SK-N-SH (cell line): Measurements from ENCODE around the gene TMEM184B.

Experiments used
- CTCF ChIP-seq: fragments of 200-600 bp; sonication (generic); IDR thresholded peaks from 2 replicates; pipeline ENCODE4 v1.6.1; 2017; ENCODE audit warnings: antibody characterized with exemption, mild to moderate bottlenecking, moderate library complexity
- FOXJ3 ChIP-seq: sonication (generic); formaldehyde crosslinking; IDR thresholded peaks from 2 replicates; pipeline ENCODE4 v1.5.1; 2020; ENCODE audit warnings: mild to moderate bottlenecking, missing genetic modification reagents
- GATA2 ChIP-seq: sonication (generic); formaldehyde crosslinking; IDR thresholded peaks from 2 replicates; pipeline ENCODE4 v1.5.0; 2020; ENCODE audit warnings: mild to moderate bottlenecking, missing genetic modification reagents
- MAX ChIP-seq: IDR thresholded peaks from 2 replicates; pipeline ENCODE4 v1.4.0; 2012; ENCODE audit warnings: low read depth
- MXI1 ChIP-seq: IDR thresholded peaks from 2 replicates; pipeline ENCODE4 v1.6.1; 2012; ENCODE audit warnings: mild to moderate bottlenecking, low read depth, low read length, improper control_type of control experiment
- NFIC ChIP-seq: IDR thresholded peaks from 2 replicates; pipeline ENCODE4 v1.4.0; 2012; ENCODE audit warnings: borderline replicate concordance
- PBX3 ChIP-seq: IDR thresholded peaks from 2 replicates; pipeline ENCODE4; 2012
- POLR2AphosphoS5 ChIP-seq: IDR thresholded peaks from 2 replicates; pipeline ENCODE4 v1.6.1; 2012; ENCODE audit warnings: low read depth, low read length
- RAD21 ChIP-seq: IDR thresholded peaks from 2 replicates; pipeline ENCODE4 v1.6.1; 2012; ENCODE audit warnings: mild to moderate bottlenecking, low read length
- TAF1 ChIP-seq: IDR thresholded peaks from 2 replicates; pipeline ENCODE4 v1.6.1; 2012; ENCODE audit warnings: low read depth, mild to moderate bottlenecking, low read length, moderate library complexity, borderline replicate concordance
- TCF12 ChIP-seq: IDR thresholded peaks from 2 replicates; pipeline ENCODE4 v1.4.0; 2012
- YY1 ChIP-seq: IDR thresholded peaks from 2 replicates; pipeline ENCODE4 v1.4.0; 2012; ENCODE audit warnings: low read depth, mild to moderate bottlenecking
- TF ChIP-seq, protein P1 (sequence below): IDR thresholded peaks from 2 replicates; pipeline ENCODE4 v1.4.0; 2012; ENCODE audit warnings: low read depth, borderline replicate concordance
- TF ChIP-seq, protein P2 (sequence below): fragments of 150-350 bp; IDR thresholded peaks from 2 replicates; pipeline ENCODE4 v1.6.1; 2017; ENCODE audit warnings: antibody characterized with exemption, low read length, low read depth, borderline replicate concordance

GRCh38 chr22:38260761-38261681 lies 11.8 kb downstream of the TMEM184B start:
- TF ChIP-seq, protein P1, sequence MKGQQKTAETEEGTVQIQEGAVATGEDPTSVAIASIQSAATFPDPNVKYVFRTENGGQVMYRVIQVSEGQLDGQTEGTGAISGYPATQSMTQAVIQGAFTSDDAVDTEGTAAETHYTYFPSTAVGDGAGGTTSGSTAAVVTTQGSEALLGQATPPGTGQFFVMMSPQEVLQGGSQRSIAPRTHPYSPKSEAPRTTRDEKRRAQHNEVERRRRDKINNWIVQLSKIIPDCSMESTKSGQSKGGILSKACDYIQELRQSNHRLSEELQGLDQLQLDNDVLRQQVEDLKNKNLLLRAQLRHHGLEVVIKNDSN: no peak
- TF ChIP-seq CTCF (no peak), GATA2 (CRISPR knock-in tag) (no peak), PBX3 (no peak), MXI1 (no peak), RAD21 (no peak), TCF12 (no peak), POLR2AphosphoS5 (no peak), NFIC (no peak), MAX (no peak), YY1 (no peak), FOXJ3 (no peak), TAF1 (no peak)
- TF ChIP-seq, protein P2, sequence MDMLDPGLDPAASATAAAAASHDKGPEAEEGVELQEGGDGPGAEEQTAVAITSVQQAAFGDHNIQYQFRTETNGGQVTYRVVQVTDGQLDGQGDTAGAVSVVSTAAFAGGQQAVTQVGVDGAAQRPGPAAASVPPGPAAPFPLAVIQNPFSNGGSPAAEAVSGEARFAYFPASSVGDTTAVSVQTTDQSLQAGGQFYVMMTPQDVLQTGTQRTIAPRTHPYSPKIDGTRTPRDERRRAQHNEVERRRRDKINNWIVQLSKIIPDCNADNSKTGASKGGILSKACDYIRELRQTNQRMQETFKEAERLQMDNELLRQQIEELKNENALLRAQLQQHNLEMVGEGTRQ: no peak
